ENCODE results near the gene PSMC3. TPM values are rescaled to one million over a fixed set of nuclear protein-coding genes. Genes with fewer than 3 reads are reported as not detected.
A peak's percentile ranks its signal among the peaks of the same experiment; 100 is the strongest.

Gene PSMC3
- total RNA-seq, 1 donor from 2014 or later, result 108 TPM

GRCh38 chr11:47393163-47394049 is 32.8 kb downstream of the PSMC3 start:
- H3K27ac Mint-ChIP-seq (ENCODE audit: unreplicated experiment), result peak overlapping the region; percentile 8
- TF ChIP-seq CTCF (IDR thresholded peaks at IDR 0.05), result no peak
- no peaks in the 10 kb centered on the region for H3K9me3 Mint-ChIP-seq (ENCODE audit: low read depth)
- no peaks in the 10 kb centered on the region for H3K4me1 Mint-ChIP-seq (ENCODE audit: low read depth)
- H3K36me3 Mint-ChIP-seq (ENCODE audit: low read depth), result no peaks in the 10 kb centered on the region
- DNase-seq (ENCODE audit: low spot score), result no peak
- no peaks in the 10 kb centered on the region for H3K27me3 Mint-ChIP-seq (ENCODE audit: low read depth)
- H3K4me3 Mint-ChIP-seq (ENCODE audit: unreplicated experiment), result no peak overlapping the region

- H3K4me3 Mint-ChIP-seq (ENCODE audit: unreplicated experiment), result no peak overlapping the region
- no peak for DNase-seq (ENCODE audit: low spot score)
- no peaks in the 10 kb centered on the region for H3K36me3 Mint-ChIP-seq (ENCODE audit: low read depth)
- no peaks in the 10 kb centered on the region for H3K27me3 Mint-ChIP-seq (ENCODE audit: low read depth)
- no peaks in the 10 kb centered on the region for H3K4me1 Mint-ChIP-seq (ENCODE audit: low read depth)
- H3K27ac Mint-ChIP-seq (ENCODE audit: unreplicated experiment), result no peak overlapping the region
- H3K9me3 Mint-ChIP-seq (ENCODE audit: low read depth), result no peaks in the 10 kb centered on the region
- TF ChIP-seq CTCF (IDR thresholded peaks at IDR 0.05), result no peak
Measured at GRCh38 chr11:47392546-47393162, 33.6 kb downstream of the PSMC3 start.

GRCh38 chr11:47391711-47392432 is 34.4 kb downstream of the PSMC3 start:
- TF ChIP-seq CTCF (IDR thresholded peaks at IDR 0.05), result no peak
- no peaks in the 10 kb centered on the region for H3K4me1 Mint-ChIP-seq (ENCODE audit: low read depth)
- H3K27ac Mint-ChIP-seq (ENCODE audit: unreplicated experiment), result no peak overlapping the region
- no peaks in the 10 kb centered on the region for H3K36me3 Mint-ChIP-seq (ENCODE audit: low read depth)
- H3K27me3 Mint-ChIP-seq (ENCODE audit: low read depth), result no peaks in the 10 kb centered on the region
- H3K9me3 Mint-ChIP-seq (ENCODE audit: low read depth), result no peaks in the 10 kb centered on the region
- H3K4me3 Mint-ChIP-seq (ENCODE audit: unreplicated experiment), result no peak overlapping the region
- DNase-seq (ENCODE audit: low spot score), result no peak

- no peak for DNase-seq (ENCODE audit: low spot score)
- Mint-ChIP-seq H3K27me3 (ENCODE audit: low read depth) (no peaks in the 10 kb centered on the region), H3K9me3 (ENCODE audit: low read depth) (no peaks in the 10 kb centered on the region), H3K4me3 (ENCODE audit: unreplicated experiment) (no peak overlapping the region), H3K4me1 (ENCODE audit: low read depth) (no peaks in the 10 kb centered on the region), H3K27ac (ENCODE audit: unreplicated experiment) (no peak overlapping the region), H3K36me3 (ENCODE audit: low read depth) (no peaks in the 10 kb centered on the region)
- TF ChIP-seq CTCF (IDR thresholded peaks at IDR 0.05), result no peak
Measured at GRCh38 chr11:47391077-47391583, 35.1 kb downstream of the PSMC3 start.

GRCh38 chr11:47390422-47390760 is 35.8 kb downstream of the PSMC3 start:
- no peaks in the 10 kb centered on the region for H3K27me3 Mint-ChIP-seq (ENCODE audit: low read depth)
- no peaks in the 10 kb centered on the region for H3K9me3 Mint-ChIP-seq (ENCODE audit: low read depth)
- no peak overlapping the region for H3K4me3 Mint-ChIP-seq (ENCODE audit: unreplicated experiment)
- H3K27ac Mint-ChIP-seq (ENCODE audit: unreplicated experiment), result no peak overlapping the region
- H3K4me1 Mint-ChIP-seq (ENCODE audit: low read depth), result no peaks in the 10 kb centered on the region
- DNase-seq (ENCODE audit: low spot score), result no peak
- no peak for TF ChIP-seq CTCF (IDR thresholded peaks at IDR 0.05)
- no peaks in the 10 kb centered on the region for H3K36me3 Mint-ChIP-seq (ENCODE audit: low read depth)
